Glutamatergic neuron (in vitro differentiated cells): Measurements from ENCODE around the gene TP53I11. TPM values are rescaled to one million over a fixed set of nuclear protein-coding genes. Genes with fewer than 3 reads are reported as not detected.

Experiments used
- DNase-seq: peaks from one replicate; pipeline ENCODE4 v3.0.0; 2022
- H3K27ac Mint-ChIP-seq: one replicate; pipeline ENCODE4 v1.8.0; 2020; ENCODE audit warnings: mild to moderate bottlenecking, mixed read lengths, inconsistent platforms; ENCODE audit not compliant: unreplicated experiment
- H3K27me3 Mint-ChIP-seq: one replicate; pipeline ENCODE4 v1.8.0; 2020; ENCODE audit warnings: mild to moderate bottlenecking, moderate library complexity, mixed read lengths, inconsistent platforms; ENCODE audit not compliant: unreplicated experiment
- H3K36me3 Mint-ChIP-seq: one replicate; pipeline ENCODE4 v1.8.0; 2020; ENCODE audit warnings: mild to moderate bottlenecking, mixed read lengths, inconsistent platforms; ENCODE audit not compliant: unreplicated experiment
- H3K4me1 Mint-ChIP-seq: one replicate; pipeline ENCODE4 v1.8.0; 2020; ENCODE audit warnings: mild to moderate bottlenecking, low read depth, mixed read lengths, inconsistent platforms; ENCODE audit not compliant: unreplicated experiment
- H3K4me3 Mint-ChIP-seq: one replicate; pipeline ENCODE4 v1.8.0; 2020; ENCODE audit warnings: mild to moderate bottlenecking, mixed read lengths, inconsistent platforms; ENCODE audit not compliant: unreplicated experiment
- H3K9me3 Mint-ChIP-seq: one replicate; pipeline ENCODE4 v1.8.0; 2020; ENCODE audit warnings: mild to moderate bottlenecking, moderate library complexity, mixed read lengths, inconsistent platforms; ENCODE audit not compliant: unreplicated experiment
- CTCF ChIP-seq: fragments of 200-600 bp; sonication (generic); IDR thresholded peaks from one replicate; pipeline ENCODE4 v1.5.0; 2021; ENCODE audit not compliant: partially characterized antibody, unreplicated experiment
- long read RNA-seq: library from polyadenylated mRNA; unstranded; transcript quantifications from one replicate; pipeline ENCODE4 v2.0.0, GENCODE V29; 2020; ENCODE audit not compliant: unreplicated experiment
- total RNA-seq: library from RNA; stranded (reverse); fragmentation: NEBNext Ultra II Directional; extraction: Animal tissue kit (Norgen Biotek cat#: 25700); gene quantifications from one replicate; pipeline ENCODE4 v1.2.1, GENCODE V29; 2021; ENCODE audit not compliant: unreplicated experiment

TP53I11 gene
- 420 TPM for total RNA-seq
- long read RNA-seq, transcript TP53I11-208 (7 exons, 2,647 nt) = major isoform, 16 of 66 reads
- long read RNA-seq, partial matches to known transcripts = 4 of 66 reads
- long read RNA-seq, other reads (novel, unspliced or antisense) = 43 of 66 reads

- peak; percentile 96 for TF ChIP-seq CTCF
- Mint-ChIP-seq H3K36me3 (no peaks in the 10 kb centered on the region), H3K27me3 (peaks cover 16% of the 10 kb centered on the region), H3K27ac (peak within 1 kb of the TSS; percentile 83), H3K9me3 (peaks cover 24% of the 10 kb centered on the region), H3K4me3 (peak within 1 kb of the TSS; percentile 78), H3K4me1 (peaks cover 55% of the 10 kb centered on the region)
- DNase-seq = peak; percentile 82
These were observed at the start of gene TP53I11 for GRCh38 chr11:44950625-44951476. TSS of gene TP53I11 (minus strand) at chr11:44950883. CDS start at chr11:44938335, 12,548 bp downstream.

- no peak for TF ChIP-seq CTCF
- Mint-ChIP-seq H3K4me3 (no peak overlapping the region), H3K4me1 (peaks cover 21% of the 10 kb centered on the region), H3K27ac (no peak overlapping the region), H3K27me3 (peaks cover 2% of the 10 kb centered on the region), H3K9me3 (no peaks in the 10 kb centered on the region), H3K36me3 (no peaks in the 10 kb centered on the region)
- DNase-seq = no peak
These were observed 48.4 kb upstream of the TP53I11 start for GRCh38 chr11:44999068-44999467.

- H3K27ac Mint-ChIP-seq = no peak overlapping the region
- peaks cover 2% of the 10 kb centered on the region for H3K27me3 Mint-ChIP-seq
- peaks cover 23% of the 10 kb centered on the region for H3K4me1 Mint-ChIP-seq
- no peak for TF ChIP-seq CTCF
- no peak overlapping the region for H3K4me3 Mint-ChIP-seq
- no peaks in the 10 kb centered on the region for H3K9me3 Mint-ChIP-seq
- H3K36me3 Mint-ChIP-seq = no peaks in the 10 kb centered on the region
- DNase-seq = no peak
These were observed 47.4 kb upstream of the TP53I11 start for GRCh38 chr11:44998051-44998450.

- TF ChIP-seq CTCF = no peak
- H3K4me3 Mint-ChIP-seq = no peak overlapping the region
- peaks cover 6% of the 10 kb centered on the region for H3K27me3 Mint-ChIP-seq
- peaks cover 23% of the 10 kb centered on the region for H3K4me1 Mint-ChIP-seq
- no peaks in the 10 kb centered on the region for H3K9me3 Mint-ChIP-seq
- peak overlapping the region; percentile 12 for H3K27ac Mint-ChIP-seq
- DNase-seq = no peak
- no peaks in the 10 kb centered on the region for H3K36me3 Mint-ChIP-seq
These were observed 46.9 kb upstream of the TP53I11 start for GRCh38 chr11:44997566-44997965.

- H3K27me3 Mint-ChIP-seq = peaks cover 9% of the 10 kb centered on the region
- H3K4me1 Mint-ChIP-seq = peaks cover 33% of the 10 kb centered on the region
- H3K4me3 Mint-ChIP-seq = no peak overlapping the region
- H3K27ac Mint-ChIP-seq = no peak overlapping the region
- TF ChIP-seq CTCF = no peak
- no peak for DNase-seq
- H3K36me3 Mint-ChIP-seq = no peaks in the 10 kb centered on the region
- peaks cover 2% of the 10 kb centered on the region for H3K9me3 Mint-ChIP-seq
These were observed 44.1 kb upstream of the TP53I11 start for GRCh38 chr11:44994753-44995152.
